AG09309 (cell line): ENCODE measurements around the gene SUSD3.
"Not testable (repeated sequence)": the region's sequence is repeated elsewhere in the genome, so short reads cannot be mapped to it uniquely, and the experiment has no call there.

Experiments
- DNase-seq: peaks from one replicate; pipeline ENCODE4 v3.0.0-alpha.2; 2010; ENCODE audit warnings: low read depth
- H3K4me3 ChIP-seq: 2 replicates; pipeline ENCODE4 v1.5.1; 2011; ENCODE audit warnings: mild to moderate bottlenecking, low read depth, low read length, moderate library complexity; ENCODE audit not compliant: control insufficient read depth
- TF ChIP-seq, protein P1 (sequence below): IDR thresholded peaks from 2 replicates; pipeline ENCODE4 v1.5.1; 2011; ENCODE audit warnings: mild to moderate bottlenecking, low read depth, low read length, inconsistent platforms; ENCODE audit not compliant: insufficient read depth, control insufficient read depth; ENCODE audit errors: missing control alignments

Gene SUSD3

DNA sequence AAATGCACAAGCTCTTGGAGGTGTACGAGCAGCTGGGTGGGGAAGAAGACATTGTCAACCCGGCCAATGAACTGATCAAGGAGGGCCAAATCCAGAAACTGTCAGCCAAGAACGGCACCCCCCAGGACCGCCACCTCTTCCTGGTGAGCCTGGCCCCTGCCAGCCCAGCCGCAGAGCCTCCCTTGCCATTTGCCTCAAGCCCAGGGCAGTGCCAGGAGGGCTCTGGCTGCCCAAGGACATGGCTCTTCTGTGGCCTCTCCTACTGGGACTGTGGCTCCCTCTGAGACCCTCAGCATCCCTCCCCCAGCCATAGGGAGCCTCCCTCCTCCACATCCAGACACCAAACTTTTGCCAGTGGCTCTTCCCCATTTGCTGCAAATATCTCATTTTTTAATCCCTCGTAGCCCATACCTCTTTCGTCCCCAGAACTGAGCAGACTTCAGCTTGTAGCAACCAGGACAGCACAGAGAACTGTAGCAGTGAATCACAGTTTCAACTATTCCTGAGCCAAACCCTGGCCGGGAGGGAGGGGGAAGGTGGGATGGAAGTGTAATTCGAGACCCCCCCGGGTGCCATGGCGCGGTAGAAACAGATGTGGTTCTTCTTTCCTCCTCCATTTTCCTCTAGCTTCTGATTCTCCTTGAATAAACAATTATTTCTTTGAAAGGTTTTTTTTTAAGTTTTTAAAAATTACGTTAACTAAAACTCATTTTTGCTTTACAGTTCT lies 44.5 kb upstream of the SUSD3 start:
- DNase-seq, result no peak
- H3K4me3 ChIP-seq, result no peak overlapping the region
- TF ChIP-seq, protein P1, sequence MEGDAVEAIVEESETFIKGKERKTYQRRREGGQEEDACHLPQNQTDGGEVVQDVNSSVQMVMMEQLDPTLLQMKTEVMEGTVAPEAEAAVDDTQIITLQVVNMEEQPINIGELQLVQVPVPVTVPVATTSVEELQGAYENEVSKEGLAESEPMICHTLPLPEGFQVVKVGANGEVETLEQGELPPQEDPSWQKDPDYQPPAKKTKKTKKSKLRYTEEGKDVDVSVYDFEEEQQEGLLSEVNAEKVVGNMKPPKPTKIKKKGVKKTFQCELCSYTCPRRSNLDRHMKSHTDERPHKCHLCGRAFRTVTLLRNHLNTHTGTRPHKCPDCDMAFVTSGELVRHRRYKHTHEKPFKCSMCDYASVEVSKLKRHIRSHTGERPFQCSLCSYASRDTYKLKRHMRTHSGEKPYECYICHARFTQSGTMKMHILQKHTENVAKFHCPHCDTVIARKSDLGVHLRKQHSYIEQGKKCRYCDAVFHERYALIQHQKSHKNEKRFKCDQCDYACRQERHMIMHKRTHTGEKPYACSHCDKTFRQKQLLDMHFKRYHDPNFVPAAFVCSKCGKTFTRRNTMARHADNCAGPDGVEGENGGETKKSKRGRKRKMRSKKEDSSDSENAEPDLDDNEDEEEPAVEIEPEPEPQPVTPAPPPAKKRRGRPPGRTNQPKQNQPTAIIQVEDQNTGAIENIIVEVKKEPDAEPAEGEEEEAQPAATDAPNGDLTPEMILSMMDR, result no peak

DNA sequence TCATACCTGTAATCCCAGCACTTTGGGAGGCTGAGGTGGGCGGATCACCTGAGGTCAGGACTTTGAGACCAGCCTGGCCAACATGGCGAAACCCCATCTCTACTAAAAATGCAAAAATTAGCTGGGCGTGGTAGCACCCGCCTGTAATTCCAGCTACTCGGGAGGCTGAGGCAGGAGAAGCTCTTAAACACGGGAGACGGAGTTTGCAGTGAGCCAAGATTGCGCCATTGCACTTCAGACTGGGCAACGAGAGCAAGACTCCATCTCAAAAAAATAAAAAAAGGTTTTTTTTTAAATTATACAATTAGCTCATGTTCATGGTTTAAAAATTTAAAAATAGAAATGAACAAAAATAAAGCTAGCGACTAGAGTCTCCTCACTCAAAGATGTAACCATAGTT lies 43.3 kb upstream of the SUSD3 start:
- not testable (repeated sequence) for H3K4me3 ChIP-seq, DNase-seq

- TF ChIP-seq, protein P1, result no peak
- no peak overlapping the region for H3K4me3 ChIP-seq
Observed at GRCh38 chr9:93017621-93018020, 40.9 kb upstream of the SUSD3 start.

GRCh38 chr9:93020151-93020550 lies 38.4 kb upstream of the SUSD3 start:
- DNase-seq, result no peak
- TF ChIP-seq, protein P1, result no peak
- H3K4me3 ChIP-seq, result no peak overlapping the region

More at GRCh38 chr9:93017621-93018020, 40.9 kb upstream of the SUSD3 start:
- DNase-seq, result no peak

GRCh38 chr9:93020771-93021670 lies 37.5 kb upstream of the SUSD3 start:
- no peak for DNase-seq
- TF ChIP-seq, protein P1, result no peak
- no peak overlapping the region for H3K4me3 ChIP-seq

- TF ChIP-seq, protein P1, result no peak
- DNase-seq, result no peak
- H3K4me3 ChIP-seq, result no peak overlapping the region
Observed at GRCh38 chr9:93022066-93022465, 36.4 kb upstream of the SUSD3 start.
